GM12878 (cell line): ENCODE measurements around the gene ZNF652. TPM values are rescaled to one million over a fixed set of nuclear protein-coding genes. Genes with fewer than 3 reads are reported as not detected.

ENCODE experiments used
- ATAC-seq: fragments of 200-7000 bp; cut with Tn5 transposase; 3 replicates; pipeline ENCODE4 v1.9.1; 2020; ENCODE audit warnings: mild to moderate bottlenecking, moderate library complexity
- BruUV-seq: library from RNA; stranded (reverse); fragments of 400-500 nt; replicated peaks from 2 replicates; lab custom pipeline; 2021; lab: Mats Ljungman, UMichigan
- CTCF ChIA-PET: fragments of 300-600 bp; sonication (Branson Sonifier 250); formaldehyde crosslinking; extraction: SDS; loops from one replicate; lab custom pipeline; 2021; ENCODE audit warnings: inconsistent platforms; lab: Yijun Ruan, JAX
- POLR2A ChIA-PET: fragments of 350-600 bp; formaldehyde crosslinking; extraction: SDS; loops from one replicate; lab custom pipeline; 2021; ENCODE audit warnings: inconsistent platforms; lab: Charles Lee
- RAD21 ChIA-PET: fragments of 300-600 bp; sonication (Branson Sonifier 250); formaldehyde crosslinking; loops from one replicate; lab custom pipeline; 2023; ENCODE audit warnings: antibody characterized with exemption; ENCODE audit not compliant: unreplicated experiment; lab: Charles Lee
- SMC1A ChIA-PET: fragments of 300-600 bp; sonication (Branson Sonifier 250); formaldehyde crosslinking; loops from one replicate; lab custom pipeline; 2023; ENCODE audit not compliant: unreplicated experiment, uncharacterized antibody; lab: Charles Lee
- DNase-seq: peaks from one replicate; pipeline ENCODE4 v3.0.0-alpha.2; 2011; ENCODE audit warnings: low read depth, low spot score
- FAIRE-seq: peaks from 3 replicates; lab custom pipeline; 2011; peaks lifted over from hg19 to GRCh38; lab: Jason Lieb, UNC
- H2AFZ ChIP-seq: 2 replicates; pipeline ENCODE4 v1.6.0; 2011; ENCODE audit warnings: low read depth, low read length, control low read depth; ENCODE audit not compliant: control insufficient read depth
- H3K27ac ChIP-seq: 2 replicates; pipeline ENCODE4 v1.5.1; 2011; ENCODE audit warnings: control low read depth; ENCODE audit not compliant: control insufficient read depth, insufficient read depth
- H3K27me3 ChIP-seq, 2 experiments: replicated peaks in 1 of 2; 2 replicates each; pipeline versions ENCODE4 v1.6.0 to v1.6.1; 2011; ENCODE audit warnings: low read length in 1 of 2; ENCODE audit not compliant: control insufficient read depth in 2 of 2, insufficient read depth in 2 of 2
- H3K36me3 ChIP-seq, 2 experiments: 2 replicates each; pipeline ENCODE4 v1.5.1; 2011; ENCODE audit warnings: low read length in 1 of 2; ENCODE audit not compliant: control insufficient read depth in 2 of 2, insufficient read depth in 2 of 2
- H3K4me1 ChIP-seq: 2 replicates; pipeline ENCODE4 v1.6.1; 2011; ENCODE audit warnings: mild to moderate bottlenecking, low read length, moderate library complexity, mixed read lengths; ENCODE audit not compliant: control insufficient read depth, insufficient read depth
- H3K4me2 ChIP-seq: 2 replicates; pipeline ENCODE4 v1.6.0; 2011; ENCODE audit warnings: control low read depth; ENCODE audit not compliant: control insufficient read depth, insufficient read depth
- H3K4me3 ChIP-seq: fragments of 200-600 bp; sonication (generic); 2 replicates; pipeline ENCODE4 v1.5.1; 2016
- H3K79me2 ChIP-seq: 2 replicates; pipeline ENCODE4 v1.6.0; 2011; ENCODE audit warnings: low read length; ENCODE audit not compliant: control insufficient read depth, insufficient read depth
- H3K9ac ChIP-seq: 2 replicates; pipeline ENCODE4 v1.8.0; 2011; ENCODE audit warnings: low read length, control low read depth, mixed read lengths; ENCODE audit not compliant: control insufficient read depth, insufficient read depth
- H3K9me3 ChIP-seq: replicated peaks from 3 replicates; pipeline ENCODE4 v1.5.1; 2011; ENCODE audit warnings: mild to moderate bottlenecking, low read length; ENCODE audit not compliant: control insufficient read depth, insufficient read depth
- H4K20me1 ChIP-seq: 2 replicates; pipeline ENCODE4 v1.6.0; 2011; ENCODE audit not compliant: control insufficient read depth, insufficient read depth
- BACH1 ChIP-seq: fragments of 450-650 bp; IDR thresholded peaks from 2 replicates; pipeline ENCODE4 v1.6.1; 2017; ENCODE audit warnings: mild to moderate bottlenecking, borderline replicate concordance
- CHD1 ChIP-seq: IDR thresholded peaks from 2 replicates; pipeline ENCODE4 v1.6.1; 2012; ENCODE audit warnings: low read depth, low read length, improper control_type of control experiment
- CHD2 ChIP-seq: IDR thresholded peaks from 2 replicates; pipeline ENCODE4 v1.6.1; 2011; ENCODE audit warnings: low read depth, low read length, improper control_type of control experiment, borderline replicate concordance
- EP300 ChIP-seq, 2 experiments: fragments of 150-350 bp in 1 of 2; IDR thresholded peaks; 2 replicates each; pipeline ENCODE4 v1.6.1; 2011 to 2012; ENCODE audit warnings: low read depth in 2 of 2, low read length in 2 of 2, borderline replicate concordance in 1 of 2, improper control_type of control experiment in 1 of 2, inconsistent platforms in 1 of 2; ENCODE audit not compliant: control insufficient read depth in 1 of 2
- HDGF ChIP-seq: fragments of 450-650 bp; IDR thresholded peaks from 2 replicates; pipeline ENCODE4 v1.6.1; 2016; ENCODE audit warnings: antibody characterized with exemption
- KAT2A ChIP-seq: conservative IDR thresholded peaks from 2 replicates; pipeline ENCODE4 v1.6.1; 2011; ENCODE audit warnings: low read depth, low read length; ENCODE audit not compliant: control insufficient read depth
- MYB ChIP-seq: fragments of 150-350 bp; IDR thresholded peaks from 2 replicates; pipeline ENCODE4 v1.6.1; 2014; ENCODE audit warnings: mild to moderate bottlenecking, low read depth, low read length, borderline replicate concordance
- NR2F1 ChIP-seq: fragments of 450-650 bp; conservative IDR thresholded peaks from 2 replicates; pipeline ENCODE4 v1.6.1; 2017; ENCODE audit warnings: mild to moderate bottlenecking
- RBBP5 ChIP-seq: fragments of 200-600 bp; sonication (generic); conservative IDR thresholded peaks from 2 replicates; pipeline ENCODE4 v1.6.1; 2016
- SMARCA5 ChIP-seq: fragments of 450-650 bp; IDR thresholded peaks from 2 replicates; pipeline ENCODE4 v1.6.1; 2017; ENCODE audit warnings: mild to moderate bottlenecking
- SP1 ChIP-seq: IDR thresholded peaks from one replicate; pipeline ENCODE4 v1.6.1; 2011; ENCODE audit warnings: low read depth, low read length
- STAT1 ChIP-seq: fragments of 450-650 bp; conservative IDR thresholded peaks from 2 replicates; pipeline ENCODE4 v1.6.1; 2014; ENCODE audit warnings: antibody characterized with exemption, mild to moderate bottlenecking
- STAT3 ChIP-seq: IDR thresholded peaks from 2 replicates; pipeline ENCODE4 v1.6.1; 2011; ENCODE audit warnings: low read depth, low read length, improper control_type of control experiment
- TCF3 ChIP-seq: IDR thresholded peaks from 2 replicates; pipeline ENCODE4 v1.6.1; 2012; ENCODE audit warnings: low read depth, mild to moderate bottlenecking, low read length, borderline replicate concordance; ENCODE audit not compliant: insufficient read depth
- ZBED1 ChIP-seq: IDR thresholded peaks from 2 replicates; pipeline ENCODE4 v1.6.1; 2016; ENCODE audit warnings: borderline replicate concordance
- ZBTB11 ChIP-seq: fragments of 450-650 bp; formaldehyde crosslinking; IDR thresholded peaks from 2 replicates; pipeline ENCODE4 v1.5.0; 2022; ENCODE audit warnings: mild to moderate bottlenecking, missing genetic modification characterization
- ZBTB40 ChIP-seq: fragments of 450-650 bp; IDR thresholded peaks from 2 replicates; pipeline ENCODE4 v1.6.1; 2016; ENCODE audit warnings: mild to moderate bottlenecking, moderate library complexity, borderline replicate concordance
- WGBS: methylation state at CpG from one replicate; pipeline ENCODE4 v1.1.6; 2016; ENCODE audit warnings: low lambda C conversion rate; ENCODE audit not compliant: insufficient replicate concordance, insufficient coverage; ENCODE audit errors: missing lambda C conversion rate; 5-methylcytosine and 5-hydroxymethylcytosine counted together
- in situ Hi-C: fragments of 300-500 bp; cut with MboI; formaldehyde crosslinking; loops from 9 replicates; pipeline ENCODE4 v1.14.3; 2018; ENCODE audit warnings: mixed read lengths
- intact Hi-C: fragments of 100-400 bp; cut with micrococcal nuclease; formaldehyde crosslinking; loops from one replicate; pipeline ENCODE4 v1.14.2; 2022; ENCODE audit not compliant: unreplicated experiment
- polyA plus RNA-seq, 11 experiments: library from polyadenylated mRNA; depleted of rRNA in 4 of 11; unstranded in 6 of 11; stranded (reverse) in 5 of 11; fragments of >200 nt; fragmentation: Nextera tagmentation in 4 of 11; fragmentation: Illumina TruSeq in 1 of 11; extraction: Ambion mirVana in 4 of 11; extraction: Trizol in 1 of 11; gene quantifications; 1 replicate in 1 of 11; 2 replicates in 10 of 11; pipeline versions ENCODE4 v1.2.1 to v1.2.3, GENCODE V29; 2011 to 2016; ENCODE audit warnings: inconsistent platforms in 2 of 11, missing spikeins in 2 of 11, low read depth in 1 of 11
- total RNA-seq, 4 experiments: library from RNA; depleted of rRNA in 3 of 4; stranded (reverse); fragments of >200 nt in 3 of 4; fragmentation: Illumina TruSeq in 1 of 4; extraction: Trizol in 1 of 4; gene quantifications; 2 replicates each; pipeline versions ENCODE4 v1.2.1 to v1.2.3, GENCODE V29; 2013 to 2021

ZNF652 gene
- total and polyA plus RNA-seq, 10 of the 15 experiments (the other 5 are each of a cell fraction or from before 2014, with no cell fraction given): 3.4 to 13.1 (median 8.7) TPM

- TF ChIP-seq BACH1: no peak
- TF ChIP-seq ZBTB11 (CRISPR knock-in tag): no peak
- no peak for TF ChIP-seq CHD1
- no peak for TF ChIP-seq NR2F1
Measured at GRCh38 chr17:49258394-49258793, 103.7 kb downstream of the ZNF652 start (continued).

GRCh38 chr17:49255125-49255524 lies 106.9 kb downstream of the ZNF652 start:
- ChIA-PET CTCF (interaction anchor here (1.0 kb wide), 1 partner anchor 113 kb away, joined by 3 read pairs; no protein-coding TSS in a partner anchor), SMC1A (no interaction called here), POLR2A (no interaction called here), RAD21 (interaction anchor here (0.6 kb wide), 1 partner anchor 530 kb away, joined by 6 read pairs; no protein-coding TSS in a partner anchor)
- Histone ChIP-seq H3K4me2 (no peak overlapping the region), H3K9me3 (no peaks in the 10 kb centered on the region), H3K9ac (no peak overlapping the region), H3K4me1 (peaks cover 3% of the 10 kb centered on the region; the same call in 1 of the 2 replicates), H3K4me3 (no peak overlapping the region), H3K36me3 (no peaks in the 10 kb centered on the region), H2AFZ (no peak overlapping the region), H3K79me2 (no peaks in the 10 kb centered on the region), H3K27me3 (no peaks in the 10 kb centered on the region; a peak in 2 of 4 replicates), H4K20me1 (no peaks in the 10 kb centered on the region), H3K27ac (no peak overlapping the region)
- TF ChIP-seq CHD2: no peak
- TF ChIP-seq SP1: no peak
- no peak for TF ChIP-seq KAT2A
- no peak for TF ChIP-seq STAT1
- no peak for TF ChIP-seq ZBTB40
- no peak for TF ChIP-seq HDGF
- no peak for TF ChIP-seq MYB
- TF ChIP-seq TCF3: no peak
- no peak for TF ChIP-seq SMARCA5
- TF ChIP-seq RBBP5: no peak
- TF ChIP-seq ZBED1: no peak
- no peak for TF ChIP-seq EP300 (IDR thresholded peaks at IDR 0.05; ENCODE audit: borderline replicate concordance in 1 of 2, control insufficient read depth in 1 of 2, low read depth in 2 of 2, low read length in 2 of 2)
- TF ChIP-seq STAT3: no peak
- intact Hi-C loops: no loop called here
- in situ Hi-C loops: no loop called here
- FAIRE-seq: no peak
- no TSS peak for BruUV-seq
- DNase-seq: no peak
- ATAC-seq: no peak
- 35% methylated on average over 5 of the region's 5 CpGs for WGBS
